K562 (cell line): ENCODE measurements around the gene MYB. TPM values are rescaled to one million over a fixed set of nuclear protein-coding genes. Genes with fewer than 3 reads are reported as not detected.

Experiments used
- ATAC-seq: fragments of 200-7000 bp; cut with Tn5 transposase; 3 replicates; pipeline ENCODE4 v1.9.1; 2020; ENCODE audit warnings: moderate library complexity
- BruUV-seq: library from RNA; stranded (reverse); fragments of 400-500 nt; replicated peaks from 2 replicates; lab custom pipeline; 2021; lab: Mats Ljungman, UMichigan
- CTCF ChIA-PET: fragments of 300-600 bp; formaldehyde crosslinking; extraction: SDS; loops from one replicate; lab custom pipeline; 2021; ENCODE audit warnings: low intra/inter-chr PET ratio; lab: Yijun Ruan, JAX
- POLR2A ChIA-PET: fragments of 300-600, 350-650 bp; sonication (Branson Sonifier 250); formaldehyde crosslinking; extraction: SDS; loops from one replicate; lab custom pipeline; 2021; ENCODE audit warnings: antibody characterized with exemption, inconsistent platforms; lab: Yijun Ruan, JAX
- DNase-seq, 4 experiments: peaks; one replicate each; pipeline versions ENCODE4 v3.0.0 to v3.0.0-alpha.2; 2011 to 2018; ENCODE audit warnings: low spot score in 3 of 4, mixed read lengths in 3 of 4; ENCODE audit errors: extremely low read depth in 1 of 4
- FAIRE-seq: peaks from 2 replicates; lab custom pipeline; 2011; peaks lifted over from hg19 to GRCh38; lab: Jason Lieb, UNC
- H2AFZ ChIP-seq: 2 replicates; pipeline ENCODE4 v1.6.0; 2011; ENCODE audit warnings: low read depth, low read length, control low read depth, inconsistent platforms
- H3K27ac ChIP-seq: fragments of 200-600 bp; 3 replicates; pipeline ENCODE4 v1.8.0; 2011; ENCODE audit warnings: low read depth, mild to moderate bottlenecking, control low read depth, inconsistent platforms, low read length, moderate library complexity, mixed read lengths; ENCODE audit errors: extremely low read depth
- H3K27me3 ChIP-seq, 2 experiments: fragments of 300-600 bp in 1 of 2; 2 replicates in 1 of 2; 3 replicates in 1 of 2; pipeline versions ENCODE4 v1.6.0 to v1.8.0; 2011; ENCODE audit warnings: inconsistent platforms in 2 of 2, low read length in 2 of 2, mild to moderate bottlenecking in 1 of 2, mixed read lengths in 1 of 2, moderate library complexity in 1 of 2; ENCODE audit not compliant: control insufficient read depth in 2 of 2, insufficient read depth in 2 of 2
- H3K36me3 ChIP-seq: fragments of 300-600 bp; 3 replicates; pipeline ENCODE4 v1.8.0; 2011; ENCODE audit warnings: mild to moderate bottlenecking, low read length, inconsistent platforms; ENCODE audit not compliant: control insufficient read depth, insufficient read depth
- H3K4me1 ChIP-seq, 2 experiments: fragments of 200-600 bp in 1 of 2; replicated peaks in 1 of 2; 2 replicates in 1 of 2; 3 replicates in 1 of 2; pipeline versions ENCODE4 v1.5.1 to v1.8.0; 2011; ENCODE audit warnings: inconsistent platforms in 2 of 2, low read length in 2 of 2, mild to moderate bottlenecking in 1 of 2, mixed read lengths in 1 of 2, moderate library complexity in 1 of 2; ENCODE audit not compliant: control insufficient read depth in 2 of 2, insufficient read depth in 2 of 2
- H3K4me2 ChIP-seq: 2 replicates; pipeline ENCODE4 v1.6.1; 2011; ENCODE audit warnings: low read length, control low read depth, inconsistent platforms, mixed read lengths; ENCODE audit not compliant: insufficient read depth
- H3K4me3 ChIP-seq: fragments of 200-600 bp; sonication (generic), shearing (Covaris generic); 2 replicates; pipeline ENCODE4 v1.5.1; 2016; ENCODE audit warnings: control low read depth, inconsistent platforms
- H3K79me2 ChIP-seq: fragments of 200-600 bp; 3 replicates; pipeline ENCODE4 v1.8.0; 2011; ENCODE audit warnings: low read length, inconsistent platforms; ENCODE audit not compliant: control insufficient read depth, insufficient read depth
- H3K9ac ChIP-seq, 2 experiments: 2 replicates each; pipeline versions ENCODE4 v1.6.0 to v1.6.1; 2011; ENCODE audit warnings: low read depth in 2 of 2, low read length in 2 of 2, control low read depth in 1 of 2, inconsistent platforms in 1 of 2, mild to moderate bottlenecking in 1 of 2, mixed read lengths in 1 of 2; ENCODE audit not compliant: insufficient read depth in 1 of 2
- H3K9me1 ChIP-seq: one replicate; pipeline ENCODE4 v1.6.0; 2011; ENCODE audit warnings: inconsistent platforms, mild to moderate bottlenecking, low read length, moderate library complexity; ENCODE audit not compliant: control insufficient read depth, insufficient read depth
- H3K9me3 ChIP-seq: replicated peaks from 2 replicates; pipeline ENCODE4 v1.5.1; 2011; ENCODE audit warnings: low read depth, low read length, inconsistent platforms; ENCODE audit not compliant: control insufficient read depth, insufficient read depth
- H4K20me1 ChIP-seq: replicated peaks from 2 replicates; pipeline ENCODE4 v1.6.1; 2011; ENCODE audit warnings: low read length, inconsistent platforms, mixed read lengths; ENCODE audit not compliant: control insufficient read depth, insufficient read depth
- ASH1L ChIP-seq: fragments of 450-650 bp; IDR thresholded peaks from 2 replicates; pipeline ENCODE4 v1.6.1; 2018; ENCODE audit warnings: borderline replicate concordance, mild to moderate bottlenecking, low read depth; ENCODE audit not compliant: partially characterized antibody
- CC2D1A ChIP-seq: fragments of 450-650 bp; IDR thresholded peaks from 2 replicates; pipeline ENCODE4 v1.6.1; 2017; ENCODE audit warnings: mild to moderate bottlenecking
- E2F4 ChIP-seq: sonication (generic); formaldehyde crosslinking; IDR thresholded peaks from 2 replicates; pipeline ENCODE4 v1.8.0; 2022; ENCODE audit warnings: mild to moderate bottlenecking, low read depth, missing genetic modification reagents
- KLF16 ChIP-seq: IDR thresholded peaks from 2 replicates; pipeline ENCODE4 v1.6.1; 2016; ENCODE audit warnings: antibody characterized with exemption
- MAZ ChIP-seq, 2 experiments: fragments of 450-650 bp in 1 of 2; sonication (generic) in 1 of 2; formaldehyde crosslinking; IDR thresholded peaks in 1 of 2; conservative IDR thresholded peaks in 1 of 2; 2 replicates each; pipeline versions ENCODE4 v1.4.0 to v1.5.0; 2020; ENCODE audit warnings: mild to moderate bottlenecking in 1 of 2, missing genetic modification reagents in 1 of 2
- NFE2L1 ChIP-seq: fragments of 450-650 bp; IDR thresholded peaks from 2 replicates; pipeline ENCODE4 v1.6.1; 2016; ENCODE audit warnings: missing genetic modification characterization, low read depth, mild to moderate bottlenecking, missing compliant biosample characterization, moderate library complexity, borderline replicate concordance
- SAP30 ChIP-seq: fragments of 200-600 bp; sonication (generic); IDR thresholded peaks from 2 replicates; pipeline ENCODE4 v1.6.1; 2012; ENCODE audit warnings: borderline replicate concordance, low read depth, mild to moderate bottlenecking, moderate library complexity, low read length, control low read depth, inconsistent platforms; ENCODE audit not compliant: insufficient read depth, poor library complexity, severe bottlenecking
- SIX5 ChIP-seq, 2 experiments: IDR thresholded peaks; 2 replicates each; pipeline ENCODE4 v1.6.1; 2011; ENCODE audit warnings: low read length in 2 of 2, borderline replicate concordance in 1 of 2, low read depth in 1 of 2, mild to moderate bottlenecking in 1 of 2, moderate library complexity in 1 of 2; ENCODE audit not compliant: insufficient read depth in 1 of 2
- SPI1 ChIP-seq: IDR thresholded peaks from 2 replicates; pipeline ENCODE4 v1.6.1; 2011; ENCODE audit warnings: low read depth, low read length, control low read depth, borderline replicate concordance
- TCF7 ChIP-seq: sonication (generic); IDR thresholded peaks from 2 replicates; pipeline ENCODE4 v1.6.1; 2016; ENCODE audit warnings: antibody characterized with exemption, borderline replicate concordance
- U2AF1 ChIP-seq: fragments of 200-400 bp; formaldehyde crosslinking; optimal IDR thresholded peaks from 2 replicates; pipeline ENCODE3; 2017; ENCODE audit warnings: mild to moderate bottlenecking, low read depth, low read length, moderate library complexity
- VEZF1 ChIP-seq: fragments of 200-800 bp; sonication (Bioruptor generic); IDR thresholded peaks from 2 replicates; pipeline ENCODE4 v1.6.1; 2017; ENCODE audit warnings: missing genetic modification characterization, missing compliant biosample characterization
- ZKSCAN3 ChIP-seq: fragments of 250-450 bp; sonication (Bioruptor Pico); IDR thresholded peaks from 2 replicates; pipeline ENCODE4 v1.4.0; 2020
- ZNF408 ChIP-seq: fragments of 250-450 bp; sonication (Bioruptor Pico); IDR thresholded peaks from 2 replicates; pipeline ENCODE4 v1.4.0; 2020; ENCODE audit warnings: low read depth, mild to moderate bottlenecking, moderate library complexity
- whole genome bisulfite sequencing: fragments of 100-300 bp; shearing (Covaris generic); methylation state at CpG from one replicate; pipeline ENCODE4 v1.1.6; 2016; ENCODE audit warnings: low coverage, mixed read lengths; ENCODE audit not compliant: insufficient coverage; ENCODE audit errors: missing lambda C conversion rate; 5-methylcytosine and 5-hydroxymethylcytosine counted together
- in situ Hi-C: fragments of 300-500 bp; cut with MboI; formaldehyde crosslinking; loops from 4 replicates; pipeline ENCODE4 v1.15.0; 2018; ENCODE audit warnings: inconsistent platforms, mixed read lengths
- intact Hi-C: fragments of 100-400 bp; cut with micrococcal nuclease; formaldehyde crosslinking; loops from 2 replicates; pipeline ENCODE4 v1.14.2; 2022
- polyA plus RNA-seq, 8 experiments: library from polyadenylated mRNA; depleted of rRNA in 4 of 8; stranded (reverse) in 5 of 8; unstranded in 3 of 8; fragments of >200 nt; fragmentation: Nextera tagmentation in 2 of 8; fragmentation: Illumina TruSeq in 1 of 8; extraction: Ambion mirVana in 2 of 8; extraction: Trizol in 1 of 8; gene quantifications; 2 replicates each; pipeline versions ENCODE4 v1.2.1 to v1.2.3, GENCODE V29; 2011 to 2014; ENCODE audit warnings: inconsistent platforms in 1 of 8, missing spikeins in 1 of 8
- total RNA-seq, 7 experiments: library from RNA; depleted of rRNA in 6 of 7; stranded (reverse); fragments of >200 nt in 6 of 7; fragmentation: Illumina TruSeq in 2 of 7; extraction: Trizol in 2 of 7; gene quantifications; 2 replicates each; pipeline versions ENCODE4 v1.2.1 to v1.2.3, GENCODE V29; 2011 to 2021; ENCODE audit warnings: low replicate concordance in 1 of 7

The MYB gene
- total and polyA plus RNA-seq, 9 of the 15 experiments (the other 6 are each of a cell fraction or from before 2014, with no cell fraction given): 35.8 to 218 (median 140) TPM

- TF ChIP-seq MAZ (CRISPR knock-in tag; conservative IDR thresholded peaks at IDR 0.05 in 1 of 2, IDR thresholded peaks at IDR 0.05 in 1 of 2) (peak in 1 of 2 experiments; percentile 43; a peak in 1 of 4 replicates), SPI1 (peak; percentile 72), VEZF1 (CRISPR knock-in tag) (peak; percentile 78), ZNF408 (CRISPR knock-in tag) (no peak), KLF16 (no peak)
Observed at GRCh38 chr6:135183002-135183531, 2.0 kb downstream of the MYB start (continued).

GRCh38 chr6:135183532-135184440 is 2.7 kb downstream of the MYB start:
- DNase-seq (peak; percentile 66 to 96 (median 76)), ATAC-seq (peak; percentile 81), FAIRE-seq (peak; percentile 88)
- H4K20me1 ChIP-seq: no peaks in the 10 kb centered on the region
- 0% methylated on average over 18 of the region's 19 CpGs for WGBS
- H3K4me3 ChIP-seq: peak overlapping the region; percentile 71
- in situ Hi-C loops: loop anchor here (10.0 kb wide), 1 partner anchor 241 kb away; no protein-coding TSS in a partner anchor
- H3K79me2 ChIP-seq: peaks cover 80% of the 10 kb centered on the region
- H3K9me3 ChIP-seq: peaks cover 6% of the 10 kb centered on the region; the same call in 1 of the 2 replicates
- H3K27ac ChIP-seq: peak overlapping the region; percentile 73
- POLR2A ChIA-PET: interaction anchor here (0.6 to 2.9 kb wide), 11 partner anchors 13 to 1105 kb away, joined by 3 to 8 read pairs (median 3); partner anchors contain the start of gene HBS1L
- H3K4me2 ChIP-seq: peak overlapping the region; percentile 97
- H3K27me3 ChIP-seq: no peaks in the 10 kb centered on the region
- intact Hi-C loops: loop anchor here (1.0 to 10.0 kb wide), 8 partner anchors 38 to 1229 kb away; partner anchors contain the start of genes HBS1L and TBPL1
- H2AFZ ChIP-seq: peak overlapping the region; percentile 29
- no peaks in the 10 kb centered on the region for H3K9me1 ChIP-seq
- no TSS peak for BruUV-seq
- CTCF ChIA-PET: interaction anchor here (0.5 to 2.7 kb wide), 5 partner anchors 9 to 239 kb away, joined by 3 to 20 read pairs (median 4); no protein-coding TSS in a partner anchor
- H3K9ac ChIP-seq: peak overlapping the region; percentile 76 to 97
- H3K36me3 ChIP-seq: peaks cover 46% of the 10 kb centered on the region
- peaks cover 23 to 26% of the 10 kb centered on the region in 2 experiments for H3K4me1 ChIP-seq
- TF ChIP-seq CC2D1A: peak; percentile 86
- no peak for TF ChIP-seq SAP30
- no peak for TF ChIP-seq SIX5 (IDR thresholded peaks at IDR 0.05; ENCODE audit: borderline replicate concordance in 1 of 2, insufficient read depth in 1 of 2, low read depth in 1 of 2, low read length in 2 of 2)
- TF ChIP-seq ASH1L: no peak
- no peak for TF ChIP-seq U2AF1
- TF ChIP-seq TCF7: no peak
- no peak for TF ChIP-seq ZKSCAN3
- no peak for TF ChIP-seq E2F4
- no peak for TF ChIP-seq NFE2L1 (tag)
